Panc1 (cell line): ENCODE data around the gene LDLRAD4. TPM values are rescaled to one million over a fixed set of nuclear protein-coding genes. Genes with fewer than 3 reads are reported as not detected.

ENCODE experiments used
- ATAC-seq: fragments of 200-7000 bp; cut with Tn5 transposase; 2 replicates; pipeline ENCODE4 v1.9.1; 2020; ENCODE audit warnings: mild to moderate bottlenecking, moderate library complexity
- BruUV-seq: library from RNA; stranded (reverse); fragments of 400-500 nt; replicated peaks from 2 replicates; lab custom pipeline; 2021; lab: Mats Ljungman, UMichigan
- CTCF ChIA-PET: fragments of 300-600 bp; sonication (Branson Sonifier 250); formaldehyde crosslinking; loops from one replicate; lab custom pipeline; 2022; ENCODE audit warnings: antibody characterized with exemption; lab: Charles Lee
- POLR2A ChIA-PET: fragments of 300-600 bp; sonication (Branson Sonifier 250); formaldehyde crosslinking; loops from one replicate; lab custom pipeline; 2022; ENCODE audit warnings: antibody characterized with exemption; lab: Charles Lee
- DNase-seq: peaks from one replicate; pipeline ENCODE4 v3.0.0-alpha.2; 2010; ENCODE audit warnings: low read depth, low spot score
- H3K27ac ChIP-seq: 2 replicates; pipeline ENCODE4 v1.5.1; 2011; ENCODE audit warnings: mild to moderate bottlenecking, low read length, inconsistent platforms
- H3K27me3 ChIP-seq: fragments of 200-500 bp; sonication (Bioruptor generic); 2 replicates; pipeline ENCODE4 v1.6.0; 2014; ENCODE audit warnings: low read length, inconsistent platforms; ENCODE audit not compliant: control insufficient read depth, insufficient read depth
- H3K36me3 ChIP-seq: fragments of 200-500 bp; sonication (Bioruptor generic); 2 replicates; pipeline ENCODE4 v1.5.1; 2014; ENCODE audit warnings: inconsistent platforms, mild to moderate bottlenecking, low read length, moderate library complexity; ENCODE audit not compliant: control insufficient read depth, insufficient read depth
- H3K4me1 ChIP-seq: 2 replicates; pipeline ENCODE4 v1.5.1; 2011; ENCODE audit warnings: inconsistent platforms, mild to moderate bottlenecking, low read length, moderate library complexity; ENCODE audit not compliant: control insufficient read depth, insufficient read depth
- H3K4me3 ChIP-seq, 2 experiments: 2 replicates each; pipeline ENCODE4 v1.5.1; 2011 to 2012; ENCODE audit warnings: low read depth in 2 of 2, low read length in 2 of 2, mild to moderate bottlenecking in 2 of 2, inconsistent platforms in 1 of 2, moderate library complexity in 1 of 2
- H3K9me3 ChIP-seq: fragments of 200-500 bp; sonication (Bioruptor generic); 2 replicates; pipeline ENCODE4 v1.5.1; 2014; ENCODE audit warnings: low read depth, mild to moderate bottlenecking, inconsistent platforms, low read length, moderate library complexity; ENCODE audit not compliant: control insufficient read depth, insufficient read depth
- CTCF ChIP-seq: fragments of 450-650 bp; IDR thresholded peaks from 2 replicates; pipeline ENCODE4 v1.5.1; 2017; ENCODE audit warnings: mild to moderate bottlenecking
- POLR2AphosphoS5 ChIP-seq: IDR thresholded peaks from 2 replicates; pipeline ENCODE4 v1.6.1; 2012; ENCODE audit warnings: mild to moderate bottlenecking, low read depth, low read length, moderate library complexity
- REST ChIP-seq, 2 experiments: IDR thresholded peaks; 2 replicates each; pipeline ENCODE4 v1.6.1; 2011 to 2012; ENCODE audit warnings: low read depth in 2 of 2, control low read depth in 1 of 2, low read length in 1 of 2, mild to moderate bottlenecking in 1 of 2, moderate library complexity in 1 of 2; ENCODE audit not compliant: insufficient read depth in 1 of 2
- SIN3A ChIP-seq: IDR thresholded peaks from 2 replicates; pipeline ENCODE4 v1.6.1; 2012; ENCODE audit warnings: low read depth, mild to moderate bottlenecking, low read length, moderate library complexity, borderline replicate concordance; ENCODE audit not compliant: insufficient read depth
- TCF7L2 ChIP-seq: IDR thresholded peaks from 2 replicates; pipeline ENCODE4 v1.6.1; 2011; ENCODE audit warnings: mild to moderate bottlenecking, low read depth, low read length, inconsistent platforms
- in situ Hi-C: cut with HindIII; loops from 2 replicates; pipeline ENCODE4 v1.10.0; 2016; ENCODE audit warnings: low sequenced_read_pairs, low pct_unique_long_range_greater_than_20kb
- intact Hi-C: fragments of 100-400 bp; cut with micrococcal nuclease; formaldehyde crosslinking; loops from one replicate; pipeline ENCODE4 v1.10.0; 2022; ENCODE audit not compliant: unreplicated experiment
- total RNA-seq: library from RNA; stranded (reverse); gene quantifications from one replicate; pipeline ENCODE4 v1.2.1, GENCODE V29; 2021; ENCODE audit not compliant: unreplicated experiment

The LDLRAD4 gene
- total RNA-seq, 1 experiment from 2014 or later, result 0.28 TPM

- CTCF ChIA-PET, result no interaction called here
- no peak overlapping the region for H3K4me3 ChIP-seq
- intact Hi-C loops (no loop called here), in situ Hi-C loops (no loop called here)
- H3K36me3 ChIP-seq, result no peaks in the 10 kb centered on the region
- H3K27me3 ChIP-seq, result no peaks in the 10 kb centered on the region; the same call in 1 of the 2 replicates
- TF ChIP-seq SIN3A (no peak), POLR2AphosphoS5 (no peak), CTCF (no peak), TCF7L2 (no peak), REST (IDR thresholded peaks at IDR 0.05; ENCODE audit: insufficient read depth in 1 of 2, low read depth in 2 of 2, low read length in 1 of 2) (no peak)
- no peak for ATAC-seq
- H3K4me1 ChIP-seq, result no peaks in the 10 kb centered on the region
- H3K9me3 ChIP-seq, result no peaks in the 10 kb centered on the region
- BruUV-seq, result no TSS peak
- DNase-seq, result no peak
- POLR2A ChIA-PET, result no interaction called here
- H3K27ac ChIP-seq, result no peak overlapping the region
Observed at GRCh38 chr18:13241893-13242175, 23.3 kb downstream of the LDLRAD4 start.

GRCh38 chr18:13242797-13243196, 24.2 kb downstream of the LDLRAD4 start:
- H3K9me3 ChIP-seq, result no peaks in the 10 kb centered on the region
- in situ Hi-C loops (no loop called here), intact Hi-C loops (no loop called here)
- POLR2A ChIA-PET, result no interaction called here
- H3K27me3 ChIP-seq, result no peaks in the 10 kb centered on the region; the same call in 1 of the 2 replicates
- no TSS peak for BruUV-seq
- ATAC-seq (no peak), DNase-seq (no peak)
- TF ChIP-seq TCF7L2 (no peak), CTCF (no peak), SIN3A (no peak), REST (IDR thresholded peaks at IDR 0.05; ENCODE audit: insufficient read depth in 1 of 2, low read depth in 2 of 2, low read length in 1 of 2) (no peak), POLR2AphosphoS5 (no peak)
- H3K36me3 ChIP-seq, result no peaks in the 10 kb centered on the region
- H3K27ac ChIP-seq, result no peak overlapping the region
- no peaks in the 10 kb centered on the region for H3K4me1 ChIP-seq
- CTCF ChIA-PET, result no interaction called here
- no peak overlapping the region for H3K4me3 ChIP-seq
